MM.1S (cell line): Measurements from ENCODE around the gene PRSS12.

ENCODE experiments used
- EZH2phosphoT487 ChIP-seq: fragments of 300-600 bp; sonication (generic); IDR thresholded peaks from 2 replicates; pipeline ENCODE4 v1.6.1; 2018; ENCODE audit warnings: antibody characterized with exemption, low read length
- TF ChIP-seq, protein P1 (sequence below): fragments of 300-600 bp; sonication (generic); IDR thresholded peaks from 2 replicates; pipeline ENCODE4 v1.5.1; 2016; ENCODE audit warnings: antibody characterized with exemption, low read length, mixed read lengths

- TF ChIP-seq, protein P1, sequence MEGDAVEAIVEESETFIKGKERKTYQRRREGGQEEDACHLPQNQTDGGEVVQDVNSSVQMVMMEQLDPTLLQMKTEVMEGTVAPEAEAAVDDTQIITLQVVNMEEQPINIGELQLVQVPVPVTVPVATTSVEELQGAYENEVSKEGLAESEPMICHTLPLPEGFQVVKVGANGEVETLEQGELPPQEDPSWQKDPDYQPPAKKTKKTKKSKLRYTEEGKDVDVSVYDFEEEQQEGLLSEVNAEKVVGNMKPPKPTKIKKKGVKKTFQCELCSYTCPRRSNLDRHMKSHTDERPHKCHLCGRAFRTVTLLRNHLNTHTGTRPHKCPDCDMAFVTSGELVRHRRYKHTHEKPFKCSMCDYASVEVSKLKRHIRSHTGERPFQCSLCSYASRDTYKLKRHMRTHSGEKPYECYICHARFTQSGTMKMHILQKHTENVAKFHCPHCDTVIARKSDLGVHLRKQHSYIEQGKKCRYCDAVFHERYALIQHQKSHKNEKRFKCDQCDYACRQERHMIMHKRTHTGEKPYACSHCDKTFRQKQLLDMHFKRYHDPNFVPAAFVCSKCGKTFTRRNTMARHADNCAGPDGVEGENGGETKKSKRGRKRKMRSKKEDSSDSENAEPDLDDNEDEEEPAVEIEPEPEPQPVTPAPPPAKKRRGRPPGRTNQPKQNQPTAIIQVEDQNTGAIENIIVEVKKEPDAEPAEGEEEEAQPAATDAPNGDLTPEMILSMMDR, result no peak
- TF ChIP-seq EZH2phosphoT487, result no peak
These were observed 9.3 kb downstream of the PRSS12 start for GRCh38 chr4:118343501-118343900.
